Ramos (cell line): ENCODE data around the gene RGS6.

ENCODE experiments used
- in situ Hi-C: fragments of 300-500 bp; cut with MboI; formaldehyde crosslinking; loops from one replicate; pipeline ENCODE4 v1.14.3; 2022; ENCODE audit warnings: low sequenced_read_pairs; ENCODE audit not compliant: unreplicated experiment

Gene RGS6

DNA sequence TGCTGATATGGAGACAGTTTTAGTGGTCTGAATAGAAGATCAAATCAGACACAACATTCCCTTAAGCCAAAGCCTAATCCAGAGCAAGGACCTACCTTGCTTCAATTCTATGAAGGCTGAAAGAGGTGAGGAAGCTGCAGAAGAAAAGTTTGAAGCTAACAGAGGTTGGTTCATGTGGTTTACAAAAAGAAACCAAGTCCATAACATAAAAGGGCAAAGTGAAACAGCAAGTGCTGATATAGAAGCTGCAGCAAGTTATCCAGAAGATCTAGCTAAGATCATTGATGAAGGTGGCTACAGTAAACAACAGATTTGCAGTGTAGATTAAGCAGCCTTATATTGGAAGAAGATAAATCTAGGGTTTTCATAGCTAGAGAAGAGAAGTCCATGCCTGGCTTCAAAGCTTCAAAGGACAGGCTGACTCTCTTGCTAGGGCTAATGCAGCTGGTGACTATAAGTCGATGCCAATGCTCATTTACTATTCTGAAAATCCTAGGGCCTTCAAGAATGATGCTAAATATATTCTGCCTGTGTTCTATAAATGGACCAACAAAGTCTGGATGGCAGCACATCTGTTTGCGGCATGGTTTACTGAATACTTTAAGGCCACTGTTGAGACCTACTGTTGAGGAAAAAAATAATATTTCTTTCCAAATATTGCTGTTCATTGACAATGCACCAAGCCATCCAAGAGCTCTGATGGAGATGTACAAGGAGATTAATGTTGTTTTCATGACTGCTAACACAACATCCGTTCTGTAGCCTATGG lies 600.6 kb downstream of the RGS6 start:
- in situ Hi-C loops: no loop called here

DNA sequence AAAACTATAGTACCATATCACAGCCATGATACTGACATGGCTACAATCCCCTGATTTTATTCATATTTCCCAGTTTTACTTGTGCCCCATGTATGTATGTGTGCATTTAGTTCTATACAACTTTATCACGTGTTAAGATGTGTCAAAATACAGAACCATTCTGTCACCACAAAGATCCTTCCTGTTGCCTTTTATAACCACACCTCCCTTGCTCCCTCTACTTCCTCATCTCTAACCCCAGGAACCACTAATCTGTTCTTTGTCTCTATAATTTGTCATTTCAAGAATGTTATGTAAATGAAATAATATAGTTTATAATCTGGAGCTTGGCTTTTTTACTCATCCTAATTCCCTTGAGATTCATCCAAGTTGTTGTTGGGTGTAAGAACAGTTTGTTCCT lies 603.3 kb downstream of the RGS6 start:
- in situ Hi-C loops: no loop called here

- in situ Hi-C loops: no loop called here
Observed at GRCh38 chr14:72538387-72538786, 606.2 kb downstream of the RGS6 start.

GRCh38 chr14:72539661-72540315 lies 607.6 kb downstream of the RGS6 start:
- in situ Hi-C loops: no loop called here

DNA sequence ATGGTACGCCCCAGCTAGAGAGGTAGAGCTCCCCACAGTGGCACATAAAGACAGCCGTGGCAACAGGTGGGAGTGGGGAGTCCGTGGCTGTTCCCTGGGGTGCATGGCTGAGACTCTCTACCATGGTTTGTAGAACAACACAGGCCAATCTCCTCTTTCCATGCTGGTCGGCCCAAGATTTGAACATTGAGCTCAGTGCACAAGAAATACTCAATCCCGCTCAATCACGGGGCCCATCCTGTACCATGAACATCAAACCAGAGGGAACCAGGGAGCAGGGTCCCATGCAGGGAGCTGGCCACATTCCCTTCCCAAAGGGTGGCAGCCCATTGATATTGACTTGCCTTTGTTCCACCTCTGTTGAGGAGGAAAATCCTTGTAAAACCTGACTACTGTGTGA lies 608.6 kb downstream of the RGS6 start:
- in situ Hi-C loops: no loop called here

GRCh38 chr14:72541546-72541945 lies 609.3 kb downstream of the RGS6 start:
- in situ Hi-C loops: no loop called here

- in situ Hi-C loops: no loop called here
Observed at GRCh38 chr14:72543341-72543740, 611.1 kb downstream of the RGS6 start.

DNA sequence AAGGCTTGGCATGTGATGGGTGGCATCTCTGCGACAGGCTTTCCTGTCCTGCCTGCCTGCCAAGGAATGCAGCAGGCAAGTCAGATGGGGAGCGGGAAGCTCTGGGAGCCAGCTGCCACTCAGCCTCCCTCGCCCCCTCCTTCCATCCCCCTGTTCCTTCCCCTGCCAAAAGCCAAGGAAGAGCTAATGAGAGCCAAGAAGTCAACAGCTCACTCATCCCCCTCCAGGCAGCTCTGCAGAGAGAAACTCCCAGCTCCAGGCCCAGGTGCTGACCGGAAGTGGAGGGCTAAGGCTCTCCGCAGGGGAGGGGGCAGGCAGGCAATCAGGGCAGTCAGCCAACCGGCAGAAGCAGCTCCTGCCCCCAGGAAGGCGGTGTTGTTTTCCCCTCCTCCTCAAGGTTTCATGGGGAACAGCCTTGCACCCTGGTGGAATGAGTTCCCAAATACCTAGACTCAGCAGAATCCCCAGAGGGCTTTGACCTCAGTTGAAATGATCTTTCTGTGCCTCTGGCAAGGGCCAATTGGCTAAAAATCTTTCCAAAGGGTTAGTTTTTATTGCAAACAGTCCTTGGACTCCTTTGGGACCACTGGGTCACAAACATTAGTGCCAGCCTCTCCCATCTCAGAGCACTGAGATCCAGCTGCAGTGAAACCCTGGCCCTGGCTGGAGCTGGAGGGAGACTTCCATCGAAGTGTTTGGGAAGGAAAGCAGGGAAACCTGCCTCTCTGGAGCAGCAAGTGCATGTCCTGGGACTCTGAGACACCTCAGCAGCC lies 612.6 kb downstream of the RGS6 start:
- in situ Hi-C loops: no loop called here

GRCh38 chr14:72545411-72546311 lies 613.4 kb downstream of the RGS6 start:
- in situ Hi-C loops: no loop called here

DNA sequence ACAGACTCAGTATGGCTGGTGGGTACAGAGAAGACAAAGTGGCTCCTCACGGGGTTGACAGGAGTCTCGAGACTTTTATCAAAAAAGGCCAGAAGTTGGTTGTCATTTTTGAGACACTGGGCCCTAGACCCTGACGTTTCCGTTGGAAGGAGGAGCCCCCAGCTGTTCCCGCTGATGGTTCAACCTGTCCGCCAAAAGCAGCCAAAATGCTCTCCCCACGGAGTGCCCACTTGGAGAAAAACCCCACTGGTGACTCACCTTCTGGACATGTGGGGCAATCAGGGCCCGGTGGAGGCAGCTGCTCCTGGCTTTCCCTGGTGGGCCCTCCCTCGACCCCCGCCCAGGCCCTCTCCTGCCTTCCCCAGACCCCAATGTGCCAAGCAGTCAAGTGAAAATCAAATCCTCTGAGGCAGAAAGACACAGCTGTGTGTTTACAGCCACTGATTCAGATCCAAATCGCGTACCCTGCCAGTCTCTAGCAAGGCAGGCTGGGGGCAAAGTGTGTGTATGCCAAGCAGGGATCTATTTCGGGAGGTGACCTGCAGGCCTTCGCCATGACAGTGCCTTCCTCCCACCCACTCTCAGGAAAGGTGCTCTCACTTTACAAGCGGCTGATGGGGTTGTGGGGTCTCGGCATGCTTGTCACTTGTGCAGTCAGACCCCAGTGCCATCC lies 614.3 kb downstream of the RGS6 start:
- in situ Hi-C loops: no loop called here

GRCh38 chr14:72547999-72548398 lies 615.8 kb downstream of the RGS6 start:
- in situ Hi-C loops: no loop called here

- in situ Hi-C loops: no loop called here
Observed at GRCh38 chr14:72549026-72549425, 616.8 kb downstream of the RGS6 start.

DNA sequence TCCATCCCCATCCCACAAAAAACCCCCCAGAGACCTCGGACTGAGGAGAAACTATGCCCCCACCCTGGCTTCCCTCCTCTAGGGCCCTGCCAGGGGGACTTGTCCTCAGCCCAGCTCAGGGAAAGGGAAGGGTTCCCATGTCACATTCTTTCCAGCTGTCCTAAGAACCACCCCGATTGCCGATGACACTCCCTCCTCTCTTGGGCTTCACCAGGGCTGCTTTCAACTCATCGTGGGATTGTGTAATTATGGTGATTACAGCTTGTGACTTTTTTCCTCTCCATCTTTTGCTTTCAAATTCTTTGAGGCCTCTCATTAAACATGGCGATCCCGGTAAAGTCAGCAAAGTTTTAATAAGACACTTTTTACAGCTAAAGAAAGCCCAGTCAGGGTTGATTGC lies 617.6 kb downstream of the RGS6 start:
- in situ Hi-C loops: no loop called here

DNA sequence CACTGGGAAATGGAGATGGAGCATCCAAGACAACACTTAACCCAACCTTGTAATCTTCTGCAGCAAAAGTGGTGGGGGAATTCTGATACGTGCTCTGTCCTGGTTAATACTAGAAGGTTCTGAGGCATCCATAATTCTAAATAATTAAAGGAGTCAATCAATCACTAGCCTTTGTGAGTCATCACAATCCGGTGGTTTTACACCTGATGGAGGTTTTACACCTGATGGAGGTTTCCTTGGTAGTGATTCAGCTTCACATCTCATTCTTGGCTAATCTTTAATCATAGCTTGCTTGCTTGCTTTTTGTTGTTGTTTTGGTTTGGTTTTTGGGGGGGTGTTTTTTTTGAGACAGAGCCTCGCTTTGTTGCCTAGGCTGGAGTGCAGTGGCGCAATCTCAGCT lies 618.3 kb downstream of the RGS6 start:
- in situ Hi-C loops: no loop called here

- in situ Hi-C loops: no loop called here
Observed at GRCh38 chr14:72552236-72552635, 620.0 kb downstream of the RGS6 start.

DNA sequence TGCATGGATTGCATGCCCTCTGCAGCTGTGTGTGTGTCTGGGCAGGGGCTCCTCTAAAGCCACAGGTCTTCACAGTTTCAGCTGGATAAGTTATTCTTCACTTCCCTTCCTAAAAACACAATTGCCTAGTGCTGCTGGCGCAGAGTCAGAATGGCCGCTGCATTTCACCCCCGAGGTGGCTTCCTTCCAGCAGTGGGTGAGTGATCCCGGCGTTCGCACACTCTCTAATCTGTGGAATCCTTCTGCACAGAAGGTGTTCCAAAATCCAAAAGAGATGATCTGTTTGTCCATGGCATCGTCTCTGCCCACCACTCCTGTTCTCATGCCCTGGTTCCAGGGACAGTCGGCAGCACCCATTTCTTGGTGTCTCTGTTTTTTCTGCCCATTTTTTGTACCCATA lies 620.9 kb downstream of the RGS6 start:
- in situ Hi-C loops: no loop called here

- in situ Hi-C loops: no loop called here
Observed at GRCh38 chr14:72553656-72554055, 621.4 kb downstream of the RGS6 start.

GRCh38 chr14:72554401-72554800 lies 622.2 kb downstream of the RGS6 start:
- in situ Hi-C loops: no loop called here

- in situ Hi-C loops: no loop called here
Observed at GRCh38 chr14:72554994-72555608, 622.9 kb downstream of the RGS6 start.
